K562 (cell line): ENCODE measurements around the gene TXK. TPM values are rescaled to one million over a fixed set of nuclear protein-coding genes. Genes with fewer than 3 reads are reported as not detected.

Experiments
- ATF3 ChIP-seq, 2 experiments: fragments of 450-650 bp in 1 of 2; sonication (generic) in 1 of 2; formaldehyde crosslinking in 1 of 2; IDR thresholded peaks in 1 of 2; conservative IDR thresholded peaks in 1 of 2; 2 replicates each; pipeline versions ENCODE4 v1.6.1 to v1.8.1; 2016 to 2023; ENCODE audit warnings: mild to moderate bottlenecking in 2 of 2, moderate library complexity in 2 of 2, inconsistent platforms in 1 of 2, missing genetic modification reagents in 1 of 2
- BMI1 ChIP-seq: fragments of 150-350 bp; IDR thresholded peaks from 2 replicates; pipeline ENCODE4 v1.6.1; 2014; ENCODE audit warnings: low read length
- BRD9 ChIP-seq: fragments of 450-650 bp; IDR thresholded peaks from 2 replicates; pipeline ENCODE4 v1.6.1; 2018; ENCODE audit warnings: low read depth; ENCODE audit not compliant: partially characterized antibody
- CC2D1A ChIP-seq: fragments of 450-650 bp; IDR thresholded peaks from 2 replicates; pipeline ENCODE4 v1.6.1; 2017; ENCODE audit warnings: mild to moderate bottlenecking
- HDGF ChIP-seq: fragments of 450-650 bp; IDR thresholded peaks from 2 replicates; pipeline ENCODE4 v1.6.1; 2016
- PHF20 ChIP-seq: fragments of 450-650 bp; IDR thresholded peaks from 2 replicates; pipeline ENCODE4 v1.6.1; 2018; ENCODE audit not compliant: partially characterized antibody
- RAD21 ChIP-seq, 2 experiments: fragments of 250-450 bp in 1 of 2; fragments of 450-650 bp in 1 of 2; sonication (Bioruptor Pico) in 1 of 2; formaldehyde crosslinking in 1 of 2; IDR thresholded peaks in 1 of 2; conservative IDR thresholded peaks in 1 of 2; 2 replicates each; pipeline versions ENCODE4 v1.4.0 to v1.8.0; 2020 to 2022; ENCODE audit warnings: mild to moderate bottlenecking in 2 of 2, moderate library complexity in 1 of 2
- ZNF384 ChIP-seq: IDR thresholded peaks from 2 replicates; pipeline ENCODE4 v1.6.1; 2012; ENCODE audit warnings: low read depth, low read length, improper control_type of control experiment
- ZNF77 ChIP-seq: fragments of 250-450 bp; sonication (Bioruptor Pico); IDR thresholded peaks from 2 replicates; pipeline ENCODE4 v1.5.0; 2020
- polyA plus RNA-seq, 8 experiments: library from polyadenylated mRNA; depleted of rRNA in 4 of 8; stranded (reverse) in 5 of 8; unstranded in 3 of 8; fragments of >200 nt; fragmentation: Nextera tagmentation in 2 of 8; fragmentation: Illumina TruSeq in 1 of 8; extraction: Ambion mirVana in 2 of 8; extraction: Trizol in 1 of 8; gene quantifications; 2 replicates each; pipeline versions ENCODE4 v1.2.1 to v1.2.3, GENCODE V29; 2011 to 2014; ENCODE audit warnings: inconsistent platforms in 1 of 8, missing spikeins in 1 of 8
- total RNA-seq, 7 experiments: library from RNA; depleted of rRNA in 6 of 7; stranded (reverse); fragments of >200 nt in 6 of 7; fragmentation: Illumina TruSeq in 2 of 7; extraction: Trizol in 2 of 7; gene quantifications; 2 replicates each; pipeline versions ENCODE4 v1.2.1 to v1.2.3, GENCODE V29; 2011 to 2021; ENCODE audit warnings: low replicate concordance in 1 of 7
- TF ChIP-seq, protein P1 (sequence below): fragments of 450-650 bp; IDR thresholded peaks from 2 replicates; pipeline ENCODE4 v1.6.1; 2016; ENCODE audit warnings: mild to moderate bottlenecking, moderate library complexity
- TF ChIP-seq, protein P2 (sequence below): fragments of 450-650 bp; IDR thresholded peaks from 2 replicates; pipeline ENCODE4 v1.6.1; 2016; ENCODE audit warnings: missing biosample characterization, missing genetic modification characterization
- TF ChIP-seq, protein P3 (sequence below), 2 experiments: IDR thresholded peaks; 2 replicates each; pipeline ENCODE4 v1.6.1; 2011; ENCODE audit warnings: borderline replicate concordance in 1 of 2, control low read depth in 1 of 2, low read depth in 1 of 2, low read length in 1 of 2, mild to moderate bottlenecking in 1 of 2, mixed read lengths in 1 of 2, moderate library complexity in 1 of 2; ENCODE audit not compliant: insufficient read depth in 1 of 2, insufficient read length in 1 of 2, poor library complexity in 1 of 2, severe bottlenecking in 1 of 2; ENCODE audit errors: extremely low read depth in 1 of 2

The TXK gene
- total and polyA plus RNA-seq, 9 of the 15 experiments (the other 6 are each of a cell fraction or from before 2014, with no cell fraction given): 0.24 to 1.1 (median 0.45) TPM; not detected in 1

GRCh38 chr4:48127682-48128404 lies 6.2 kb downstream of the TXK start (continued):
- TF ChIP-seq, protein P1, sequence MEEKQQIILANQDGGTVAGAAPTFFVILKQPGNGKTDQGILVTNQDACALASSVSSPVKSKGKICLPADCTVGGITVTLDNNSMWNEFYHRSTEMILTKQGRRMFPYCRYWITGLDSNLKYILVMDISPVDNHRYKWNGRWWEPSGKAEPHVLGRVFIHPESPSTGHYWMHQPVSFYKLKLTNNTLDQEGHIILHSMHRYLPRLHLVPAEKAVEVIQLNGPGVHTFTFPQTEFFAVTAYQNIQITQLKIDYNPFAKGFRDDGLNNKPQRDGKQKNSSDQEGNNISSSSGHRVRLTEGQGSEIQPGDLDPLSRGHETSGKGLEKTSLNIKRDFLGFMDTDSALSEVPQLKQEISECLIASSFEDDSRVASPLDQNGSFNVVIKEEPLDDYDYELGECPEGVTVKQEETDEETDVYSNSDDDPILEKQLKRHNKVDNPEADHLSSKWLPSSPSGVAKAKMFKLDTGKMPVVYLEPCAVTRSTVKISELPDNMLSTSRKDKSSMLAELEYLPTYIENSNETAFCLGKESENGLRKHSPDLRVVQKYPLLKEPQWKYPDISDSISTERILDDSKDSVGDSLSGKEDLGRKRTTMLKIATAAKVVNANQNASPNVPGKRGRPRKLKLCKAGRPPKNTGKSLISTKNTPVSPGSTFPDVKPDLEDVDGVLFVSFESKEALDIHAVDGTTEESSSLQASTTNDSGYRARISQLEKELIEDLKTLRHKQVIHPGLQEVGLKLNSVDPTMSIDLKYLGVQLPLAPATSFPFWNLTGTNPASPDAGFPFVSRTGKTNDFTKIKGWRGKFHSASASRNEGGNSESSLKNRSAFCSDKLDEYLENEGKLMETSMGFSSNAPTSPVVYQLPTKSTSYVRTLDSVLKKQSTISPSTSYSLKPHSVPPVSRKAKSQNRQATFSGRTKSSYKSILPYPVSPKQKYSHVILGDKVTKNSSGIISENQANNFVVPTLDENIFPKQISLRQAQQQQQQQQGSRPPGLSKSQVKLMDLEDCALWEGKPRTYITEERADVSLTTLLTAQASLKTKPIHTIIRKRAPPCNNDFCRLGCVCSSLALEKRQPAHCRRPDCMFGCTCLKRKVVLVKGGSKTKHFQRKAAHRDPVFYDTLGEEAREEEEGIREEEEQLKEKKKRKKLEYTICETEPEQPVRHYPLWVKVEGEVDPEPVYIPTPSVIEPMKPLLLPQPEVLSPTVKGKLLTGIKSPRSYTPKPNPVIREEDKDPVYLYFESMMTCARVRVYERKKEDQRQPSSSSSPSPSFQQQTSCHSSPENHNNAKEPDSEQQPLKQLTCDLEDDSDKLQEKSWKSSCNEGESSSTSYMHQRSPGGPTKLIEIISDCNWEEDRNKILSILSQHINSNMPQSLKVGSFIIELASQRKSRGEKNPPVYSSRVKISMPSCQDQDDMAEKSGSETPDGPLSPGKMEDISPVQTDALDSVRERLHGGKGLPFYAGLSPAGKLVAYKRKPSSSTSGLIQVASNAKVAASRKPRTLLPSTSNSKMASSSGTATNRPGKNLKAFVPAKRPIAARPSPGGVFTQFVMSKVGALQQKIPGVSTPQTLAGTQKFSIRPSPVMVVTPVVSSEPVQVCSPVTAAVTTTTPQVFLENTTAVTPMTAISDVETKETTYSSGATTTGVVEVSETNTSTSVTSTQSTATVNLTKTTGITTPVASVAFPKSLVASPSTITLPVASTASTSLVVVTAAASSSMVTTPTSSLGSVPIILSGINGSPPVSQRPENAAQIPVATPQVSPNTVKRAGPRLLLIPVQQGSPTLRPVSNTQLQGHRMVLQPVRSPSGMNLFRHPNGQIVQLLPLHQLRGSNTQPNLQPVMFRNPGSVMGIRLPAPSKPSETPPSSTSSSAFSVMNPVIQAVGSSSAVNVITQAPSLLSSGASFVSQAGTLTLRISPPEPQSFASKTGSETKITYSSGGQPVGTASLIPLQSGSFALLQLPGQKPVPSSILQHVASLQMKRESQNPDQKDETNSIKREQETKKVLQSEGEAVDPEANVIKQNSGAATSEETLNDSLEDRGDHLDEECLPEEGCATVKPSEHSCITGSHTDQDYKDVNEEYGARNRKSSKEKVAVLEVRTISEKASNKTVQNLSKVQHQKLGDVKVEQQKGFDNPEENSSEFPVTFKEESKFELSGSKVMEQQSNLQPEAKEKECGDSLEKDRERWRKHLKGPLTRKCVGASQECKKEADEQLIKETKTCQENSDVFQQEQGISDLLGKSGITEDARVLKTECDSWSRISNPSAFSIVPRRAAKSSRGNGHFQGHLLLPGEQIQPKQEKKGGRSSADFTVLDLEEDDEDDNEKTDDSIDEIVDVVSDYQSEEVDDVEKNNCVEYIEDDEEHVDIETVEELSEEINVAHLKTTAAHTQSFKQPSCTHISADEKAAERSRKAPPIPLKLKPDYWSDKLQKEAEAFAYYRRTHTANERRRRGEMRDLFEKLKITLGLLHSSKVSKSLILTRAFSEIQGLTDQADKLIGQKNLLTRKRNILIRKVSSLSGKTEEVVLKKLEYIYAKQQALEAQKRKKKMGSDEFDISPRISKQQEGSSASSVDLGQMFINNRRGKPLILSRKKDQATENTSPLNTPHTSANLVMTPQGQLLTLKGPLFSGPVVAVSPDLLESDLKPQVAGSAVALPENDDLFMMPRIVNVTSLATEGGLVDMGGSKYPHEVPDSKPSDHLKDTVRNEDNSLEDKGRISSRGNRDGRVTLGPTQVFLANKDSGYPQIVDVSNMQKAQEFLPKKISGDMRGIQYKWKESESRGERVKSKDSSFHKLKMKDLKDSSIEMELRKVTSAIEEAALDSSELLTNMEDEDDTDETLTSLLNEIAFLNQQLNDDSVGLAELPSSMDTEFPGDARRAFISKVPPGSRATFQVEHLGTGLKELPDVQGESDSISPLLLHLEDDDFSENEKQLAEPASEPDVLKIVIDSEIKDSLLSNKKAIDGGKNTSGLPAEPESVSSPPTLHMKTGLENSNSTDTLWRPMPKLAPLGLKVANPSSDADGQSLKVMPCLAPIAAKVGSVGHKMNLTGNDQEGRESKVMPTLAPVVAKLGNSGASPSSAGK: peak; percentile 77
- TF ChIP-seq RAD21 (CRISPR knock-in tag; conservative IDR thresholded peaks at IDR 0.05 in 1 of 2, IDR thresholded peaks at IDR 0.05 in 1 of 2): peak; percentile 83 to 91
- no peak for TF ChIP-seq PHF20
- 0 out of 2 replicates have a peak, but pooled peaks have one; percentile 29 for TF ChIP-seq ZNF384
- peak; percentile 80 for TF ChIP-seq CC2D1A
- TF ChIP-seq BRD9: no peak
- TF ChIP-seq, protein P2, sequence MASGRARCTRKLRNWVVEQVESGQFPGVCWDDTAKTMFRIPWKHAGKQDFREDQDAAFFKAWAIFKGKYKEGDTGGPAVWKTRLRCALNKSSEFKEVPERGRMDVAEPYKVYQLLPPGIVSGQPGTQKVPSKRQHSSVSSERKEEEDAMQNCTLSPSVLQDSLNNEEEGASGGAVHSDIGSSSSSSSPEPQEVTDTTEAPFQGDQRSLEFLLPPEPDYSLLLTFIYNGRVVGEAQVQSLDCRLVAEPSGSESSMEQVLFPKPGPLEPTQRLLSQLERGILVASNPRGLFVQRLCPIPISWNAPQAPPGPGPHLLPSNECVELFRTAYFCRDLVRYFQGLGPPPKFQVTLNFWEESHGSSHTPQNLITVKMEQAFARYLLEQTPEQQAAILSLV (tag): no peak
- TF ChIP-seq HDGF: peak; percentile 24; the same call in 1 of the 2 replicates
- no peak for TF ChIP-seq BMI1
- TF ChIP-seq, protein P3, sequence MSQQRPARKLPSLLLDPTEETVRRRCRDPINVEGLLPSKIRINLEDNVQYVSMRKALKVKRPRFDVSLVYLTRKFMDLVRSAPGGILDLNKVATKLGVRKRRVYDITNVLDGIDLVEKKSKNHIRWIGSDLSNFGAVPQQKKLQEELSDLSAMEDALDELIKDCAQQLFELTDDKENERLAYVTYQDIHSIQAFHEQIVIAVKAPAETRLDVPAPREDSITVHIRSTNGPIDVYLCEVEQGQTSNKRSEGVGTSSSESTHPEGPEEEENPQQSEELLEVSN (IDR thresholded peaks at IDR 0.05; ENCODE audit: borderline replicate concordance in 1 of 2, extremely low read depth in 1 of 2, insufficient read depth in 1 of 2, insufficient read length in 1 of 2, low read depth in 1 of 2, low read length in 1 of 2, poor library complexity in 1 of 2, severe bottlenecking in 1 of 2): peak; percentile 83 to 96
- peak; percentile 52; the same call in 1 of the 2 replicates for TF ChIP-seq ATF3 (IDR thresholded peaks at IDR 0.05)
- TF ChIP-seq ATF3 (CRISPR knock-in tag; conservative IDR thresholded peaks at IDR 0.05): no peak
- no peak for TF ChIP-seq ZNF77 (CRISPR knock-in tag)
